Dendritic cell treated with granulocyte-macrophage colony-stimulating factor and Interleukin-4, amounts not matched to agents 40 ng/mL and 50 ng/mL, for 4 days (primary cell): ENCODE measurements around the gene RUSF1.
"Not testable (repeated sequence)": the region's sequence is repeated elsewhere in the genome, so short reads cannot be mapped to it uniquely, and the experiment has no call there.

Experiments used
- H3K27ac Mint-ChIP-seq: one replicate; pipeline ENCODE4 v1.8.0; 2022; ENCODE audit warnings: mild to moderate bottlenecking, mixed read lengths
- H3K27me3 Mint-ChIP-seq: one replicate; pipeline ENCODE4 v1.8.0; 2022; ENCODE audit warnings: mild to moderate bottlenecking, mixed read lengths
- H3K36me3 Mint-ChIP-seq: one replicate; pipeline ENCODE4 v1.8.0; 2022; ENCODE audit warnings: low read depth, mixed read lengths
- H3K4me1 Mint-ChIP-seq: one replicate; pipeline ENCODE4 v1.8.0; 2022; ENCODE audit warnings: low read depth, mixed read lengths
- H3K4me3 Mint-ChIP-seq: one replicate; pipeline ENCODE4 v1.8.0; 2022; ENCODE audit warnings: mild to moderate bottlenecking, moderate library complexity, mixed read lengths
- H3K9me3 Mint-ChIP-seq: one replicate; pipeline ENCODE4 v1.8.0; 2022; ENCODE audit warnings: mixed read lengths
- intact Hi-C: fragments of 100-400 bp; cut with micrococcal nuclease; formaldehyde crosslinking; loops from one replicate; pipeline ENCODE4 v1.15.0; 2022

RUSF1 gene

DNA sequence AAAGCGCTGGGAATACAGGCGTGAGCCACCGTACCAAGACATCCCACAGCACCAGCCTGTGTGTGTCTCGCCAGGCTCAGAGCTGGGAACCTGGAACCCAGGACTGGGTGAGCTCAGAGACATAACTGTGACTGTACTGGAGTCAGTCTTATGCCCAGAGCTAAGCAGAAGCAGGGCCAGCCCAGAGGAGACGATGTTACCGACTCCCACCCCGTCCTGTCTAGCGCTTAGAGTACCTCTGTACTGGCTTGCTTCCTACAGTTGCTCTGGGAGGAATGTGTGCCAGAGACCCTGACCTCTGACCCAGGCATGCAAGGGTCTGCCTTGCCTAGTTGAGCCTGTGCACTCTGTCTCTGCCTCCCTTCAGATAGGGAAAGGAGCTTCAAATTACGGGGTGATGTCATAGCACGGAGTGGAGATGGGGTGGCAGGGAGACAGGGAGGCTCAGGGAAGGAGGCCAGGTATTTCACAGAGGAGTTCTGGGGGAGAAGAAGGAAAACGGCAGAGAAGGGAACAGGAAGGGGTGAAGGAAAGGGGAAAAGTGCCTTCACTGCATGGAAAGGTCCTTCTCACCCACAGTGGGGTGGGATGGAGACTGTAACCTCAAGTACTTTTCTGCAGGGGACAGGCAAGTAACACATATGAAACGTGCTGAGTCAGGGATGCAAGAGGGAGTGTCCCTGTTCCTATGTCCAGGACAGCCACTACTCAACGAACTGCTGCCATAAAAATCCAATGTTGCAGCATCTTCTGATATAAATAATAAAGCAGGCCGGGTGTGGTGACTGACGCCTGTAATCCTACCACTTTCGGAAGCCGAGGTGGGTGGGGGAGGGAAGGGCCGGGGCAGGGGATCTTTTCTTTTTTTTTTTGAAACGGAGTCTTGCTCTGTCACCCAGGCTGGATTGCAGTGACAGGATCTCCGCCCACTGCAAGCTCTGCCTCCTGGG, 54.7 kb downstream of the RUSF1 start:
- peak overlapping the region; percentile 20 for H3K4me3 Mint-ChIP-seq
- H3K4me1 Mint-ChIP-seq = peaks cover 61% of the 10 kb centered on the region
- intact Hi-C loops = no loop called here
- no peaks in the 10 kb centered on the region for H3K27me3 Mint-ChIP-seq
- H3K9me3 Mint-ChIP-seq = no peaks in the 10 kb centered on the region
- H3K27ac Mint-ChIP-seq = peak overlapping the region; percentile 57
- peaks cover 19% of the 10 kb centered on the region for H3K36me3 Mint-ChIP-seq

- no peak overlapping the region for H3K4me3 Mint-ChIP-seq
- peak overlapping the region; percentile 50 for H3K27ac Mint-ChIP-seq
- H3K4me1 Mint-ChIP-seq = peaks cover 54% of the 10 kb centered on the region
- no peaks in the 10 kb centered on the region for H3K27me3 Mint-ChIP-seq
- H3K36me3 Mint-ChIP-seq = peaks cover 13% of the 10 kb centered on the region
- intact Hi-C loops = no loop called here
- no peaks in the 10 kb centered on the region for H3K9me3 Mint-ChIP-seq
These were observed 55.5 kb downstream of the RUSF1 start for GRCh38 chr16:31452631-31453106.

- peaks cover 13% of the 10 kb centered on the region for H3K36me3 Mint-ChIP-seq
- H3K27ac Mint-ChIP-seq = peak overlapping the region; percentile 5
- H3K9me3 Mint-ChIP-seq = no peaks in the 10 kb centered on the region
- no peaks in the 10 kb centered on the region for H3K27me3 Mint-ChIP-seq
- intact Hi-C loops = no loop called here
- H3K4me3 Mint-ChIP-seq = no peak overlapping the region
- H3K4me1 Mint-ChIP-seq = peaks cover 45% of the 10 kb centered on the region
These were observed 56.4 kb downstream of the RUSF1 start for GRCh38 chr16:31451681-31452351.

GRCh38 chr16:31451201-31451600, 57.0 kb downstream of the RUSF1 start:
- H3K4me1 Mint-ChIP-seq = peaks cover 39% of the 10 kb centered on the region
- H3K9me3 Mint-ChIP-seq = peaks cover 2% of the 10 kb centered on the region
- H3K27ac Mint-ChIP-seq = peak overlapping the region; percentile 45
- H3K4me3 Mint-ChIP-seq = no peak overlapping the region
- peaks cover 13% of the 10 kb centered on the region for H3K36me3 Mint-ChIP-seq
- intact Hi-C loops = no loop called here
- no peaks in the 10 kb centered on the region for H3K27me3 Mint-ChIP-seq

DNA sequence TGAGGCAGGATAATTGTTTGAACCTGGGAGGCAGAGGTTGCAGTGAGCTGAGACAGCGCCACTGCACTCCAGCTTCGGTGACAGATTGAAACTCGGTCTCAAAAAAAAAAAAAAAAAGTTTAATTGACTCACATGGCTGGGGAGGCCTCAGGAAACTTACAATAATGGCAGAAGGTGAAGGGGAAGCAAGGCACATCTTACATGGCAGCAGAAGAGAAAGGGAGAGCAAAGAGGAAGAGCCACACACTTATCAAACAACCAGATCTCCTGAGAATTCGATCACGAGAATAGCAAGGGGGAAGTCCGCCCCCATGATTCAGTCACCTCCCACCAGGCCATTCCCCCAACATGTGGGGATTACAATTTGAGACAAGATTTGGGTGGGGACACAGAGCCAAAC, 62.3 kb downstream of the RUSF1 start:
- not testable (repeated sequence) for H3K27ac Mint-ChIP-seq, H3K9me3 Mint-ChIP-seq, H3K36me3 Mint-ChIP-seq, H3K27me3 Mint-ChIP-seq, H3K4me3 Mint-ChIP-seq
- intact Hi-C loops = loop anchor here (10.0 kb wide), 4 partner anchors 121 to 511 kb away; partner anchors contain the start of genes PYCARD and VKORC1
- peaks cover 17% of the 10 kb centered on the region for H3K4me1 Mint-ChIP-seq

DNA sequence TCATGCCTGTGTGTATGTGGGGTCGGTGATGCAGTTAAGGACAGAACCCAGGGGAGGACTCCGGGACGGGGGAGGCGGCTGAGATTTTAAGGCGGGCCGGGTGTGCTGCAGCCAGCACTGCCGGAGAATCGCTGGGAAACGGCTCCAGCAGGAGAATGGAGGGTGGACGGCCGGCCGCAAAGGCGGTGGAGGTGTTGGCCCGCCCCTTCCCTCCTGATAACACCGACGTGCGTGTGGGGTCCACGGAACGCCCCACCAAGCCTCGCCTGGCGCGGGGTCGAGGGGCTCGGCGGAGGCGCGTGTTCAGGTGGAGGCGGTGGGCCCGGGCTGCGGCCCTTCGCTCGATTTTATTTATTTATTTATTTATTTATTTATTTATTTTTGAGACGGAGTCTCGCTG, 66.2 kb downstream of the RUSF1 start:
- Mint-ChIP-seq H3K27me3 (peaks cover 5% of the 10 kb centered on the region), H3K27ac (no peak overlapping the region), H3K36me3 (no peaks in the 10 kb centered on the region), H3K9me3 (peaks cover 10% of the 10 kb centered on the region), H3K4me3 (peak overlapping the region; percentile 69), H3K4me1 (peaks cover 17% of the 10 kb centered on the region)
- intact Hi-C loops = loop anchor here (2.0 to 10.0 kb wide), 6 partner anchors 65 to 507 kb away; partner anchors contain the start of genes HSD3B7, PYCARD and VKORC1

DNA sequence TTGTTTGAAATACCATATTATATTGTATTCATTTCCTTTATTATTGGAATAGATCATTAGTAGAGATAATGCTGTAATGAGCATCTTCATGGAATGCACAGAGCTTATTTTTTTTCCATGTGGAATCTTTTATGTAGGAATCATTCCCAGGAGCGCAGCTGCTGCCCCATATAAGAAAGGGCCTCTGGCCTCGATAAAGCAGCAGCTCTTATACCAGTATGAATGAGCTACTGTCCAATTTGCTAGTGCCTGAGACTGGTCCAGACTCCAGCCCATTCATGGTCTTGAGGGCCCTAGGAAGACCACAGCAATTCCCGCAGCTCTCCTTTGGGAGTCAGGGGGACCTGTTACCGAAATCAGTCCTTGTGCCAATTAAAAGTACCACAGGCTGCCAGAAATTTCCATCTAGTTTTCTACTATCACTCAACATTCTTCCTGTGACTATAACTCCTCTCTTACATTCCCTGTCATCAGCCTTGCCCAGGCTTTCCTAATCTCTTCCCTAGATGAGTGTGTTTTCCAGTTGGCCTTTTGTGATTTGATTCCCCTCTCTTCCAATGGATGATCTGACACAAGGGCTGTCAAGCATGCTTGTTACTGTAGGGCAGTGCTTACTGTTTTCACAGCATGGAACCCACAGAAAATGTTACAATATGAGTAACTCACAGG, 67.5 kb downstream of the RUSF1 start:
- H3K4me3 Mint-ChIP-seq = no peak overlapping the region
- intact Hi-C loops = loop anchor here (5.0 to 10.0 kb wide), 5 partner anchors 63 to 506 kb away; partner anchors contain the start of genes PYCARD and VKORC1
- no peaks in the 10 kb centered on the region for H3K36me3 Mint-ChIP-seq
- H3K4me1 Mint-ChIP-seq = peaks cover 17% of the 10 kb centered on the region
- H3K27ac Mint-ChIP-seq = no peak overlapping the region
- H3K27me3 Mint-ChIP-seq = peaks cover 5% of the 10 kb centered on the region
- peaks cover 2% of the 10 kb centered on the region for H3K9me3 Mint-ChIP-seq

- peaks cover 5% of the 10 kb centered on the region for H3K27me3 Mint-ChIP-seq
- intact Hi-C loops = no loop called here
- H3K36me3 Mint-ChIP-seq = no peaks in the 10 kb centered on the region
- no peak overlapping the region for H3K27ac Mint-ChIP-seq
- peaks cover 17% of the 10 kb centered on the region for H3K4me1 Mint-ChIP-seq
- H3K9me3 Mint-ChIP-seq = no peaks in the 10 kb centered on the region
- H3K4me3 Mint-ChIP-seq = no peak overlapping the region
These were observed 68.7 kb downstream of the RUSF1 start for GRCh38 chr16:31439519-31439918.
